Kidney glomerular epithelial cell (primary cell): ENCODE results near the gene PCDHGC3.

Experiments used
- DNase-seq: peaks from one replicate; lab custom pipeline; 2025; lab: John Stamatoyannopoulos, UW

Gene PCDHGC3

GRCh38 chr5:141508440-141508797 lies 32.7 kb downstream of the PCDHGC3 start:
- peak; percentile 63 for DNase-seq

GRCh38 chr5:141508798-141509611 lies 33.2 kb downstream of the PCDHGC3 start:
- DNase-seq, result peak; percentile 97

DNA sequence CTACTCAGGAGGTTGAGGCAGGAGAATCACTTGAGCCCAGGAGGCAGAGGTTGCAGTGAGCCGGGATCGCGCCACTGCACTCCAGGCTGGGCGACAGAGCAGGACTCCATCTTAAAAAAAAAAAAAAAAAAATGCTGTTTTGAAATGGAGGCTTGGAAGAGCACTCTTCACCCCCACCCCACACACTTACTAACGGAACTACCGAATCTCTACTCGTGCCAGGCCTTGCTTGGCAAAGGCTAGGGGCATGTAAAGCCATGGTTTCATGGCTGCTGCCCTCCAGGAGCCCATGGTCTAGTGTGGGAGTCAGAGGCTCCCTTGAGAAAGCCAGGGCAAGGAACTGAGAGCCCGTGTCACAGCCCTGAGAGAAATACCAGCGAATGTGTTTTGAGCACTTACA lies 34.4 kb downstream of the PCDHGC3 start:
- no peak for DNase-seq

- DNase-seq, result no peak
Observed at GRCh38 chr5:141510850-141511601, 35.3 kb downstream of the PCDHGC3 start.

DNA sequence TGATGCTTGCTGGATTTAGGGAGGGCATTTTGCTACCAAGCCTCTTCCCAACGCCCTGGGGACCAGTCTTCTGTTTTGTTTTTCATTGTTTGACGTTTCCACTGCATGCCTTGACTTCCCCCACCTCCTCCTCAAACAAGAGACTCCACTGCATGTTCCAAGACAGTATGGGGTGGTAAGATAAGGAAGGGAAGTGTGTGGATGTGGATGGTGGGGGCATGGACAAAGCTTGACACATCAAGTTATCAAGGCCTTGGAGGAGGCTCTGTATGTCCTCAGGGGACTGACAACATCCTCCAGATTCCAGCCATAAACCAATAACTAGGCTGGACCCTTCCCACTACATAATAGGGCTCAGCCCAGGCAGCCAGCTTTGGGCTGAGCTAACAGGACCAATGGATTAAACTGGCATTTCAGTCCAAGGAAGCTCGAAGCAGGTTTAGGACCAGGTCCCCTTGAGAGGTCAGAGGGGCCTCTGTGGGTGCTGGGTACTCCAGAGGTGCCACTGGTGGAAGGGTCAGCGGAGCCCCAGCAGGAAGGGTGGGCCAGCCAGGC lies 36.1 kb downstream of the PCDHGC3 start:
- no peak for DNase-seq

GRCh38 chr5:141512390-141512910 lies 36.7 kb downstream of the PCDHGC3 start:
- DNase-seq, result peak; percentile 23

GRCh38 chr5:141512911-141513626 lies 37.3 kb downstream of the PCDHGC3 start:
- DNase-seq, result peak; percentile 30

GRCh38 chr5:141513627-141514329 lies 38.0 kb downstream of the PCDHGC3 start:
- DNase-seq, result peak; percentile 93

DNA sequence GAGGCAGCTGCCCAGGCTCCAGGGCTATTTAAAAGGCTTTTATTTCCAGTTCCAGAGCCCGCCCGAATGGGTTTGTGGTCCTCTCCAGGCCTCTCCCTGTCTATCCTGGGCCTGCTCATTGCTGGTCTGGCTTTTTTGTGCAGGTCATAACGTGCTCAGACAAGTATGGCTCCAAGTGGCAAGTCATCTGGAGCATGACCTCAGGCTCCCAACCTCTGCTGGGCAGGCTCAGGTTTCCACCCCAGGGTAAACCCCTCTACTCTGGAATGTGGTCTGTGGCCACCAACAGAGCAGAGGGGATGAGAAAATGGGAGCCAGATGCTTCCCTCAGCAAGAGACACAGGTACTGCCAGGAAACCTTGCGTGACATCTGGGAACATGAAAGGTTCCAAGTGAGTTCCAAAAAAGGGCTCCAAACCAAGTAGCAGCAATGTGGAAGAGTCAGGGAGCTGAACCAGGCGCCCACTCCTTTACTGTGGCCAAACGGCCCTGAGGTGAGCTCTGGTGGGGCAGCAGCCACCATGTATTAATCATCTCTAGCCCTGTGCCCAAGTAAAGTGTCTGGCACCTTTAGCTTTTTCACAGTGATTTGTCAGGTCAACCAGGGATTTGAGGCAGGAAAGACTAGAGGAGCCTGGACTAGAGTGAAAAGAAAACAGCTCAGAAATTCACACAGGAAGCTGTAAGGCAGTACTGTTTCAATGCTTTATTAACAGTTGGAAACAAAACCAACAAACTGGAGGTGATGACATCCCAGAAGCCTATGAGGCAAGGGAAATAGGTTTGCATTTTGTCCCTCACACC lies 38.8 kb downstream of the PCDHGC3 start:
- peak; percentile 40 for DNase-seq

DNA sequence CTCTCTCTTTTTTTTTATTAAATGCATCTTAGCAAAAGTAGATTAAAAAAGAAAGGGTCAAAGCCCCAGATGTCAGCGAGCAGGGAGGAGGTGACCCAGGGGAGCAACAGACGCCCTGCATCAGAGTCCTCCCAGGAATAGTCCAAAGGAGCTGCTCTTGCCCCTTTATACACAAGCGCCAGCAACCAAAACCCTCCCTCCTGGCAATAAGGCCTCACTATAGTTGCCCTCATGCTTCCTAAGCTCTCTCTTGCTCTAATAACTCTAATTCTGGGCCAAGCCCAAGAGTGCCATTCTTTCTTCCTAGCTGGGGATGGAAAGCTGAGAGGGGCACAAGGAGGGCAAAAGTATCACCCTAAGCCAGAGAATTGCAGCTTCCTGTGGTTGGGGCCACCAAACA lies 39.4 kb downstream of the PCDHGC3 start:
- DNase-seq, result no peak

GRCh38 chr5:141515946-141516671 lies 40.3 kb downstream of the PCDHGC3 start:
- DNase-seq, result no peak

GRCh38 chr5:141516672-141517025 lies 40.9 kb downstream of the PCDHGC3 start:
- DNase-seq, result no peak

DNA sequence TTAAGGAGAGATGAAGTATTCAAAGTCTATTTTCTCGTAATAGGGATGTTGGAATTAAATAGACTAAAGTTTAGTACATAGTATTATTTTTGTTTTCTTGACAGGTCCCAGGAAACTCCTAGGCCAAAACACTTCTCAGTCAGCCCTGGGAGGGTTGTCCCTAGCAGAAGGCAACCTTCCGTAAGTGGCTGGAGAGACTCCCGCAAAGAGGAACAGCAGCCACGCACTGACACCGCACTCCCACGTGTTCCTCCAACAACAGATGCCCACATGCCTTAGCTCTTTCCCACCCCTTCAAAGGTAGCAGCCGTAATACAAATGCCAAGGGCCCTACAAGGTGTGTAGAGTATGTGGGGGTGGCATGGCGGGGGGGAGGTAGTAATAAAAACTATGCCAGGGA lies 41.5 kb downstream of the PCDHGC3 start:
- no peak for DNase-seq

DNA sequence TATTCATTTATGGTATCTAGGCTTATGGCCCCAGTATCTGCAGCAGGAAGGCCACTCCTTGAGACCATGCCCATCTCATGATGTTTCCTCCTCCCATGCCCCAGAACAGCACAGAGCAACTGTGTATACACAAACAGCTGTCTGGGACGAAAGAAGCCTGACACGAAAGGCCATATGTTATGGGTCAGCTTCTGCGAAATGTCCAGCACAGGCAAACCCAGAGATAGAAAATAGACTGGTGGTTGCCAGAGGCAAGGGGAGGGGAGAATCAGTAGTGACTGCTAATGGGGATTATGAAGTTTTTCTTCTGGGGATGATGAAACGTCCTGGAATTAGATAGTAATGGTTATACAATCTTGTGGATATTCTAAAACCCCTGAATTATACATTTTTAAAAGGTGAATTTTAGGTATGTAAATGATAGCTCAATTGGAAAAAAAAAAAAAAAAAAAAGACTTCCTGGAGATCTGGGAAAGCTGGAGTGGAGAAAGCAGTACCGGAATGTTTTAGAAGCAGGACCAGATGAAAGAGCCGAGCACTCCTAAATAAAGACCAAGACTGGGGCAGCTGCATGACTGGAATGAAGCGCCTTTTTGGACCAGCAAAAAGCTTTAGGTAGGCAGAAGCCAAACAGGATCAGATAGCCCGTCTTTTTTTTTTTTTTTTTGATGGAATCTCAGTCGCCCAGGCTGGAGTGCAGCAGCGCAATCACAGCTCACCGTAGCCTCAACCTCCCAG lies 42.3 kb downstream of the PCDHGC3 start:
- no peak for DNase-seq

- DNase-seq, result no peak
Observed at GRCh38 chr5:141518618-141519015, 42.9 kb downstream of the PCDHGC3 start.

GRCh38 chr5:141519605-141520565 lies 44.1 kb downstream of the PCDHGC3 start:
- DNase-seq, result no peak

GRCh38 chr5:141521244-141521781 lies 45.5 kb downstream of the PCDHGC3 start:
- DNase-seq, result peak; percentile 99

- DNase-seq, result no peak
Observed at GRCh38 chr5:141522301-141522700, 46.5 kb downstream of the PCDHGC3 start.
